HFFc6 (cell line): ENCODE data around the gene PAK6. TPM values are rescaled to one million over a fixed set of nuclear protein-coding genes. Genes with fewer than 3 reads are reported as not detected.
A peak's percentile ranks its signal among the peaks of the same experiment; 100 is the strongest.

Experiments used
- DNase-seq: peaks from one replicate; pipeline ENCODE4 v3.0.0-alpha.2; 2018
- H3K27ac Mint-ChIP-seq: 2 replicates; pipeline ENCODE4 v1.8.0; 2020; ENCODE audit warnings: mild to moderate bottlenecking, mixed read lengths
- H3K27me3 Mint-ChIP-seq: 2 replicates; pipeline ENCODE4 v1.8.0; 2021; ENCODE audit warnings: mild to moderate bottlenecking, moderate library complexity, mixed read lengths; ENCODE audit not compliant: insufficient read depth
- H3K36me3 Mint-ChIP-seq: 2 replicates; pipeline ENCODE4 v1.8.0; 2021; ENCODE audit warnings: low read depth, mixed read lengths
- H3K4me1 Mint-ChIP-seq: 2 replicates; pipeline ENCODE4 v1.8.0; 2020; ENCODE audit warnings: low read depth, mixed read lengths
- H3K4me3 Mint-ChIP-seq: 2 replicates; pipeline ENCODE4 v1.8.0; 2020; ENCODE audit warnings: mild to moderate bottlenecking, moderate library complexity, mixed read lengths
- H3K9me3 Mint-ChIP-seq: 2 replicates; pipeline ENCODE4 v1.8.0; 2020; ENCODE audit warnings: mild to moderate bottlenecking, mixed read lengths
- CTCF ChIP-seq: fragments of 200-600 bp; sonication (generic); IDR thresholded peaks from 2 replicates; pipeline ENCODE4 v1.5.0; 2021; ENCODE audit warnings: antibody characterized with exemption, mild to moderate bottlenecking
- total RNA-seq, 6 experiments: library from RNA; stranded (reverse); fragmentation: NEBNext Ultra II Directional; extraction: Animal tissue kit (Norgen Biotek cat#: 25700); gene quantifications; 2 replicates in 1 of 6; 3 replicates in 5 of 6; pipeline ENCODE4 v1.2.3, GENCODE V29; 2021

Gene PAK6
- total RNA-seq, 6 experiments from 2014 or later: not detected

DNA sequence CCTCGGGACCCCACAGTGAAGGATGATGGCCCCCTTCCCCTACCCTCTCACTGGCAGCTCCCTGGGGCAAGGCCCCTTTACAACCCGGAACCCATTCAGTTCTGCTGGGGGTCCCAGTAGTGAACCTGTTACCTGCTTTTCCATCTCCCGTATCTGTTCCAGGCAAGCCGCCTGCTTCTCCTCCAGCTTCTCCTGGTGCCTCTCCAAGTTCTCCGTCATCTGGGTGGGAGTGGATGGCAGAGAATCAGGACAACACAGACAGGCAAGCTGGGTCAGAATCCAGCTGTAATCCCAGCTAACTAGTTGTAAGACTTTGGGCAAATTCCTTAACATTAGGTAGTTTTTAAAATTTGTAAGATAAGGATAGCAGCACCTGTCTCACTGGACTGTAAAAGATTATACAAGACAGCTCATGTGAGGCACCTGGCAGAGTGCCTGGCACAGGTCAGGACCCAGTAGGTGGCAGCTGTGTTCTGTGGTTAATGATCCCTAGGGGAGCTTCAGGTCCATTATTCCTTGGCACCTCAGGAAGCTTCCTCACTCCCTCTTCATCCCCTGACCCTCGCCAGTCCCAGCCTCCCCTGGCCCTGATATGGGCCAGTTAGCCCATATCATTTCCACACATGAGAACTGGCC, 50.4 kb downstream of the PAK6 start:
- peaks cover 29% of the 10 kb centered on the region for H3K27me3 Mint-ChIP-seq
- H3K27ac Mint-ChIP-seq: no peak overlapping the region
- no peaks in the 10 kb centered on the region for H3K9me3 Mint-ChIP-seq
- no peak for DNase-seq
- H3K4me1 Mint-ChIP-seq: peaks cover 13% of the 10 kb centered on the region
- H3K36me3 Mint-ChIP-seq: no peaks in the 10 kb centered on the region
- H3K4me3 Mint-ChIP-seq: no peak overlapping the region
- TF ChIP-seq CTCF: no peak

DNA sequence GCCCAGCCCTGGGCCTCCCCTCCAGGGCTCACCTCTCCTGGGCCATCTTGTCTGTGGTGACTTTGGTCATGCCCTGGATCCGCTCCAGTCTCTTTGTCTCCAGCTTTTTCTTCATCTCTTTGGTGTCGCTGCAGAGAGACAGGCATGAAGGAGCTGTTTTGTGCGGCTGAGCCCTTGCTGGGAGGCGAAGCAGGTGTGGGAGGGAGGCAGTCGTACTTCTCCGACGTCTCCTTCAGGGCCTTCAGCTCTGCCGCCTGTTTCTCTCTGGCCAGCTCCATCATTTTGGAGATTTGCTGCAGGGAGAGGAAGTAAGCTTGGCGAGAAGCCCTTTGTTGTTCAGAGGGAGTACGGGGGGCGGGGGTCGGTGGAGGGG, 51.7 kb downstream of the PAK6 start:
- peaks cover 5% of the 10 kb centered on the region for H3K4me1 Mint-ChIP-seq
- no peak for TF ChIP-seq CTCF
- H3K36me3 Mint-ChIP-seq: no peaks in the 10 kb centered on the region
- H3K27me3 Mint-ChIP-seq: peaks cover 32% of the 10 kb centered on the region
- no peak overlapping the region for H3K4me3 Mint-ChIP-seq
- no peak overlapping the region for H3K27ac Mint-ChIP-seq
- DNase-seq: no peak
- H3K9me3 Mint-ChIP-seq: no peaks in the 10 kb centered on the region

DNA sequence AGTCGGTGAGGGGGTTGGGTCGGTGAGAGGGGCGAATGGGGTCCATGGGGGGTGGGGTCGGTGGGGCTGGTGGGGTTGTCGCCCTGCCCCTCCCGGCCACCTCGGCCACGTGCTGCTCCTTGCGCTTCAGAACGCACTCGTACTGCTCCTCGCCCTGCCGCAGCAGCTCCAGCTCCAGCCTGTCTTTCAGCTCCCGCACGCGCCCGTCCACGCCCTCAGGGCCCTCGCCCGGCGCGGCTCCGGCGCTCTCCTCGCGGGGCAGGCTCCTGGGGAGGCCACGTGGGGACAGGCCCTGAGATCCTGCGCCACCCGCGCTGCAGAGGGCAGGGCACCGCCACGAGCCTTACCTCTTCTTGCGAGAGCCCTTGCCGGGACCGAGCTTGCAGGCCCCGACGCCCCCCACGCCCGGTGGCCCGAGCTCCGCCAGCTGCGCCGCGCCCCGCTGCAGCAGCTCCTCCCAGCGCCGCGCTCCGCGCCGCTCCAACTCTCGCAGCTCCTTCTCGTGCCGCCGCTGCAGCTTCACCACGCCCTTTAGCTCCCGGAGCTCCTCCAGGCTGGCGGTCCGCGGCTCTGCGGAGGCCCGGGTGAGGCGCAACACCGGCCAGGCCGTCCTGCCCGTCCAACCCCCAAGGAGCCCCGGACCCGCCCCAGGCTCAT, 52.2 kb downstream of the PAK6 start:
- Mint-ChIP-seq H3K4me1 (peaks cover under 1% of the 10 kb centered on the region; the same call in 1 of the 2 replicates), H3K4me3 (no peak overlapping the region), H3K27me3 (peaks cover 33% of the 10 kb centered on the region), H3K36me3 (no peaks in the 10 kb centered on the region), H3K27ac (no peak overlapping the region), H3K9me3 (no peaks in the 10 kb centered on the region)
- no peak for TF ChIP-seq CTCF
- peak; percentile 19 for DNase-seq

DNA sequence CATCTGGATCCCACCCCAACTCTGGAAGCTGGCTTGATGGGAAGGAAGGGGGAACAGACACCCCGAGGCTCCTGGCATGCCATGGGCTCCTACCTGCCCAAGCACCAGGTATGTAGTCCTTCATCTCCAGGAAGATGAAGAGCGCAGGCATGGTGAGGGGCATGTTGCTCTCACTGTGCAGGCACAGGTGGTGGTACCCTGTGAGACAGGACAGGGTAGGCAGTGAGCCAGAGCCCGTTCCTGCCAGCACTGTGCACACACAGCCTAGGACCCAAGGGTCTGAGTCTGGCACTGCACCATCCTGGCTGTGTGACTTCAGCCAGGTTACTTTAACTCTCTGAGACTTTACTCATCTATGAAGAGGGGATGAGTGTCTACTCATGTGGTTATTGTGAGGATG, 53.4 kb downstream of the PAK6 start:
- no peaks in the 10 kb centered on the region for H3K36me3 Mint-ChIP-seq
- DNase-seq: no peak
- no peaks in the 10 kb centered on the region for H3K9me3 Mint-ChIP-seq
- H3K4me1 Mint-ChIP-seq: no peaks in the 10 kb centered on the region
- H3K4me3 Mint-ChIP-seq: no peak overlapping the region
- TF ChIP-seq CTCF: no peak
- no peak overlapping the region for H3K27ac Mint-ChIP-seq
- peaks cover 44% of the 10 kb centered on the region for H3K27me3 Mint-ChIP-seq

DNA sequence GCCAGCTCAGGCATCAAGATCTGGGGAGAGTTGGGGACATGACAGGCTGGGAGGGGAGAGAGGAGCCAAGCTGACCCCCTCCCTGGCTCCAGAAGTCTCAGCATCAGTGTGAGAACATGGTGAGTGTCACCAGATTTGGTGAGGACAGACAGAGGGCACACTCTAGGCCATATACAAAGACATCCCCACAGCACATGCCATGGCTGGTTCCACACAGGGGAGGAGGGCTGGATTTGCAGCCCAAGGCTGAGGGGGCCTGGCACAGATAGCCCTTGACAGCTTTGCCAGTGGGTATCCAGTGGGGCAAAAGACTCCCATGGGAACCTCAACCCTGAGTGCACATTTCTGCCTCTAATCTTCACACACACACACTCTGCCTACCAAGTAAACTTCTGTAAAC, 54.1 kb downstream of the PAK6 start:
- TF ChIP-seq CTCF: no peak
- H3K27me3 Mint-ChIP-seq: peaks cover 47% of the 10 kb centered on the region
- no peak for DNase-seq
- H3K27ac Mint-ChIP-seq: no peak overlapping the region
- no peaks in the 10 kb centered on the region for H3K4me1 Mint-ChIP-seq
- no peaks in the 10 kb centered on the region for H3K36me3 Mint-ChIP-seq
- H3K9me3 Mint-ChIP-seq: no peaks in the 10 kb centered on the region
- no peak overlapping the region for H3K4me3 Mint-ChIP-seq
